OCI-LY1 (cell line): ENCODE measurements around the gene MUC5AC.

Experiments
- EZH2 ChIP-seq: fragments of 200-600 bp; sonication (generic), shearing (Covaris generic); IDR thresholded peaks from 2 replicates; pipeline ENCODE4 v1.8.0; 2017; ENCODE audit warnings: borderline replicate concordance, mixed run types, mild to moderate bottlenecking, antibody characterized with exemption, low read length, moderate library complexity, mixed read lengths
- TF ChIP-seq, protein P1 (sequence below): fragments of 200-600 bp; sonication (generic), shearing (Covaris generic); IDR thresholded peaks from 2 replicates; pipeline ENCODE4 v1.5.1; 2017; ENCODE audit warnings: mild to moderate bottlenecking, antibody characterized with exemption, low read length, moderate library complexity, mixed read lengths

DNA sequence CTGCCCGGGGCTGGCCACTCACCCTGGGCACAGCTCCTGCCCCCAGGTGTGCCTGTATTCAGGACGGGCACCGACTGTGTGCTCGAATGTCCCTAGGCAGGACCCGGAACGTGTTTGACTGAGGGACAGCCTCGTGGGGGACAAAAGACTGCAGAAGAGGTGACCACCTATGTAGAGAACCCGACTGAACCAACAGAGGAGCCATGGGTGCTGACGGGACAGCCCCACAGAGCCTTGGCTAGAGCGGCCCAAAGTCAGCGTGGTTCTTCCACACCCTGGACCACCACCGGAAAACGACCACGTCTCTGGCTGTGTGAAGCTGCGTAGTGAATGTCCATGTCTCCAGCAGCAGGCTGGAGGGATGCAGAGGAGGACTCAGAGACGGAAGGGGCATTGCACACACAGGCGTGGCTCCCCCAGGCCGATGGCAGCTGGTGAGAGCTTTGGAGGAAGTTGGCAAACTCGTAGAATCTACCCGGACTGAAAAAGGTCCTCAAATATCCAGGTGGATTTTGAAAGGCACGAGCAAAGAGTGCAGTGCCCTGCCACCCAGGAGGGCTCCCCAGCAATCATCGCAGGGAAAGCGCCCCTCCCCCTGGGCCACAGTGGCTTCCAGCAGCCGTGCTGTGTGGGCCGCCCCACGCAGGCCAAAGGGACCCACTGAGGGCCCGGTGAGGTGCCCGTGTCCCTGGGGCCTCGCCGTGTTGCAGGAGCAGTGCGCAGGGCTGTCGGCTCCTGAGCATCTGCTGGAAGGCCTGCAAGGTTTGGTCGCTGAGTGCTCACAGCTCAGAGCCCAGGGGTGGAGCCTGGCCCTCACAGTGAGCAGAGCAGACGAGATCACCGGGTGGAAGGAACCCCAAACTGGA is 47.6 kb downstream of the MUC5AC start:
- TF ChIP-seq, protein P1, sequence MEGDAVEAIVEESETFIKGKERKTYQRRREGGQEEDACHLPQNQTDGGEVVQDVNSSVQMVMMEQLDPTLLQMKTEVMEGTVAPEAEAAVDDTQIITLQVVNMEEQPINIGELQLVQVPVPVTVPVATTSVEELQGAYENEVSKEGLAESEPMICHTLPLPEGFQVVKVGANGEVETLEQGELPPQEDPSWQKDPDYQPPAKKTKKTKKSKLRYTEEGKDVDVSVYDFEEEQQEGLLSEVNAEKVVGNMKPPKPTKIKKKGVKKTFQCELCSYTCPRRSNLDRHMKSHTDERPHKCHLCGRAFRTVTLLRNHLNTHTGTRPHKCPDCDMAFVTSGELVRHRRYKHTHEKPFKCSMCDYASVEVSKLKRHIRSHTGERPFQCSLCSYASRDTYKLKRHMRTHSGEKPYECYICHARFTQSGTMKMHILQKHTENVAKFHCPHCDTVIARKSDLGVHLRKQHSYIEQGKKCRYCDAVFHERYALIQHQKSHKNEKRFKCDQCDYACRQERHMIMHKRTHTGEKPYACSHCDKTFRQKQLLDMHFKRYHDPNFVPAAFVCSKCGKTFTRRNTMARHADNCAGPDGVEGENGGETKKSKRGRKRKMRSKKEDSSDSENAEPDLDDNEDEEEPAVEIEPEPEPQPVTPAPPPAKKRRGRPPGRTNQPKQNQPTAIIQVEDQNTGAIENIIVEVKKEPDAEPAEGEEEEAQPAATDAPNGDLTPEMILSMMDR, result no peak
- TF ChIP-seq EZH2, result no peak
